Raji (cell line): ENCODE data around the gene AP4E1.

Source experiments
- POLR2A ChIP-seq: IDR thresholded peaks from 2 replicates; pipeline ENCODE4 v1.6.1; 2011; ENCODE audit warnings: low read depth, low read length, control low read depth; ENCODE audit not compliant: insufficient read depth

AP4E1 gene

DNA sequence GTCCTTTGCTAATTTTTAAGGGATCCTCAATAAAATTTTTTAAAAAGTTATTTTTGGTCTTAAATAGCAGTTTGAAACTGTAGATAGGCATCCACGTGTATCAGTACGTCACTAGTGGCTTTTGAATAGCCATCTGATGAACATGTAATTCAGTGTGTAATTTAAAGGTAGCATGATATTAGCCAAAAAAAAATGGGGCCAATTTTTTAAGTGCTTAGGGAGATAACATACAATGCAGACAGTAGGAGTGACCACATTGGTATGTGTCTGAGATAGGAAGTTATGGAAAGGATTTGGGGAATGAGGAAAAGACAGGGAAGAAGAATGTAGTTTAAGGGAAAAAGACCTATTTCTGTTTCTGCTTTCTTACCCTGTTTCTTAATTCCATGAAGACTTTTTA, 2.5 kb downstream of the AP4E1 start:
- TF ChIP-seq POLR2A: no peak

DNA sequence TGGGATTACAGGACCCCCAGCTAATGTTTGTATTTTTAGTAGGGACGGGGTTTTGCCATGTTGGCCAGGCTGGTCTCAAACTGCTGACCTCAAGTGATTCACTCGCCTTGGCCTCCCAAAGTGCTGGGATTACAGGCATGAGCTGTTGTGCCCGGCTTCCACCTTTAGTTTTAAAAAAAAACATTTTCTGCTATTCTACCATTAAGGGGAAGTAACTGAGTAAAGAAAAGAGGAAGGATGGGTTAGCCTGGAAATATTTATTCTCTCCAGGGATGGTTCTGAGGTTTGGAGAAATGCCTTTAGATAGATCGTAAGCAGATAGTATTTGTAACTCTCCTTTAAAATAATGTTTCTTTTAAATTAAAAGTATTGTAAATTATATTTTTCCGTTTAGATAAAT, 3.1 kb downstream of the AP4E1 start:
- no peak for TF ChIP-seq POLR2A

DNA sequence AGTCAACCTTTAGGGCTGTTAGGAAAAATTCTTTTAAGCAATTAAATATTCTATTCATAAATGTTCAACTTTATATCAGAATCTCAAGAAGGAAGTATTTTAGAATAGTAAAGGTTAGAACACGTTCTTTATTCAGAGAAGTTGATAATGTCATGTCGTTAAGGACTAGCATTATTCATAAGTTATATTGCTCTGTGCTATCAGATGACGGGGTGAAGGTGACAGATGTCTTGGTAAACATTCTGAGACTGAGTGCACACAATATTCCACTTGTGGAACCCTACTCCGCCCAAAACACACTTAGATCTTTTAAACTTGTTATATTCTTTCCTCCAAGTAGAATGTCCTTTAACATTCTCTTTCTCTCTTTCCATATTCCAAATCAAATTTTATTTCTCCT, 7.9 kb downstream of the AP4E1 start:
- TF ChIP-seq POLR2A: no peak

DNA sequence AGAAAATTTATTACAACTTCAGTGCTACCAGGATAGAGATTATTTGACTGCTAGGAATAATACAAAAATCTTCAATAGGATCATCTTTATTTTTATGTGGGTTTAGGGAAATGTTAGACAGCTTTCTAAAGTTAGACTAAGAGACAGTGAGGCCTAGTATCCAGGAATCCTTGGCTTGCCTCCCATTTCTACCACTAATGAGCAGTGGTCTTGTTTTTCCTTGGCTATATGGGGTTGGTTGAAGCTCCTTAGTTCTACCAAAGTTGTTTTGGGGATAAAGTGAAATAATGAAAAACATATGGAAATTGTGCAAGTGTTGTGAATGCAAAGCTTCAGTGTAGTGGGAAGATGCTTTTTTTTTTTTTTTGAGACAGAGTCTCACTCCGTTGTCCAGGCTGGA, 16.8 kb downstream of the AP4E1 start:
- no peak for TF ChIP-seq POLR2A

DNA sequence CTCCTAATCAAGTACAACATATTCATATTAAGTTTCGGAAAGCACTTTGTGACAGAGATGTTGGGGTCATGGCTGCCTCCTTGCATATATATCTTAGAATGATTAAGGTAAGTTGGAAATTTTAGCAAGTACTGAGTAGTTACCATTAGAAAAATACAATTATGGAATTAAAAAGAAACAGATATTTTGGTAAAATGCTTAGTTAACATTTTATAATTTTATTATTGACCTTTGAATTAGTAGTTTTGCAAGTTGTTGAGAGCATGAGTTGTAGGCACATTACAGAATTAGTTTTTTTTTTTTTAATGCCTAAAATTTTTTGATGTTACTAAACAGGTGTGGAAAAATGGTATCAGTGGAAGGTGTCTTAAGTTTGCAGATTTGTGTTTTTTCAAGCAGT, 20.6 kb downstream of the AP4E1 start:
- TF ChIP-seq POLR2A: no peak

DNA sequence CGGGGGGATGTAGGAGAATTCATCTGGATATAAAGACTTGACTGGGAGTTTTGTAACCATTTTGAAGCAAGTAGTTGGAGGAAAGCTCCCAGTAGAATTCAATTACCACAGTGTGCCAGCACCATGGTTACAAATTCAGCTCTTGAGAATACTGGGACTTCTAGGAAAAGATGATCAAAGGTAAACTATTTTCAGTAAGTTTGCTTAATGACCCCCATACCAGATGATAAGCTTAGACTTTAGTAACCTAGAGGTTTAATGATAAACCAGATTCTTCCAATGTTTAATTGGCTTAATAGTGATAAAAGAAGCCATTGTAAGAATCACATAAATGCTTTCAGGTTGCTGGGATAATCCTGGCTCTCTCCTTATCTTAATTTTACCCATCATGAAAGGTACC, 22.3 kb downstream of the AP4E1 start:
- no peak for TF ChIP-seq POLR2A

DNA sequence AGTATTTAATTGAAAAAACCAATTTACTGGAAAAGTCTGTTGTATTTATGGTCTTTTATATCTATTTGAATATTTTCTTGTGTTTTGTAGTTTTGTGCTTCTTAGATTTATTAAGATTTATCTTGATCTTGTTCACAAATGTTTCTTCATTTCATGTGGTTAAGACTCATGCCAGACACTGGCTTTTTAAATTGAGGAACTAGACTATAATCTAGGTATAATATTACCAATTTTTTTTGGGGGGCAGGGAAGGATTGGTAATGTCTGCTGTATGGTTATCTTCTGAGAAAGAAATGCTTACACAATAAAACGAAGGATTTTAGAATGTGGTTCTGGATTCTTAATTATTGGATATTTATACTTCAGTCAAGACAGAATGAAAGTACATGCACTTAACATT, 24.9 kb downstream of the AP4E1 start:
- no peak for TF ChIP-seq POLR2A

DNA sequence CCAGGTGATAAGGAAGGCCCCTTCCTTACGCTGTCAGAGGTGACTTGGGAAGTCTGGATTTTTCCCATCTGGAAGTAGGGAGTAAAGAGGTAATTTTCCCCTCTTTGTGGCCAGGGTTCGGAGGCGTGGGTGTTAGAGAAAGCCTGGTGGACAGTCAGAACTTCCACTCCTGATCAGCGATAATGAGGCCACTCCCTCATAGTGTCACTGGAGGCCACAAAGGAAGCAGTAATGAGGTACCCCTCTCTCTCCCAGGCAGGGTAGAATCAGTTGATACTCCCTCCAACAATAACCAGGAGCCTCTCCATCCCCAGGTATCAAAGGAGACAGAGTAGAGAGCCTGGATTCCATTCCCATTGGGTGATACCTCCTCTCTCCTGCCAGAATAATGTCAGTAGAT, 30.0 kb downstream of the AP4E1 start:
- TF ChIP-seq POLR2A: no peak

DNA sequence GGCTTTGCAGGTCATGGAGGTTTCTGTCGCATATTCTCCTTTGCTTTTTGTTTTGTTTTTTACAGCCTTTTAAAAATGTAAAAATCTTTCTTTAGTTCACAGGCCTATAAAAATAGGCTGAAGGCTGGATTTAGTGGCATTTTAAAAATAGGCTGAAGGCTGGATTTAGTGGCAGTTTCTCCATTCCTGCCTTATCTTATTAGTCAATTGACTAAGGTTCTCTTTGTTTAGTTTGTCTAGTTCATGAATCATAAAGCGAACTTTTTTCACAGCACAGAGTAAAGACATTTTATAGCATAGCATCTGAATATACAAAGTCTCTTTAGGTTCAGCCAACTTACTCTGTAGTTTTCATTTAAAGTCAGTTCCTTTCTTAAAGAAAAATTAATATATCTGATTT, 31.4 kb downstream of the AP4E1 start:
- no peak for TF ChIP-seq POLR2A

DNA sequence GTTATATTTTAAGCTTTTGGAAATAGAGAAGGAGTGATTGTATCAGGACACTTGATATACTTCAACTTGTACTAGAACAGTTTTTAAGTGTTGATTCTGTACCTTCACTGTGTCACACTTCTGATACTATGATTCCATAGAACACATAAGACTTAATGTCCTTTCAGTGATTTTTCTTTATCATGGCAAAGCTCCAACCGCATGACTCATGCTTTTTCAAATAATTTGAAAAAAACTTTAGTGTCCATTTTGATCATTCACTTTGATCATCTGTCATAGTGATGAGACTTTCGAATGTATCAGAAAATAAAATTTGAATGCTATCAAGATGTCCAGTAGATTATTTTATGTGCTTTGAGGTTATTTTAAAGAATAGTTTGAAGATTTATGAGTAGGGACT, 32.0 kb downstream of the AP4E1 start:
- TF ChIP-seq POLR2A: no peak

DNA sequence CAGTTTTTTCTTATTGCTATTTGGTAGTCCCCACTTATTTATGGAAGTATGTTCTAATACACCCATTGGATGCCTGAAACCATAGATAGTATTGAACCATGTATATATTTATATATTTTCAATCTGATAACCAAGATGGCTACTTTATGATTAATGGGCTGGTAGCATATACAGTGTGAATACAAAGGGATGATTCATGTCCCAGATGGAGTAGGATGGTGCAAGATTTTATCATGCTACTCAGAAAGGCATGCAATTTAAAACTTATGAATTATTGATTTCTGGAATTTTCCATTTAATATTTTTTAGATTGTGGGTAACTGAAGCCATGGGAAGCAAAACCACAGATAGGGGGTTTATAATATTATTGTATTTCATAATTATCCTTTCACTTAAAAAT, 35.2 kb downstream of the AP4E1 start:
- TF ChIP-seq POLR2A: no peak

DNA sequence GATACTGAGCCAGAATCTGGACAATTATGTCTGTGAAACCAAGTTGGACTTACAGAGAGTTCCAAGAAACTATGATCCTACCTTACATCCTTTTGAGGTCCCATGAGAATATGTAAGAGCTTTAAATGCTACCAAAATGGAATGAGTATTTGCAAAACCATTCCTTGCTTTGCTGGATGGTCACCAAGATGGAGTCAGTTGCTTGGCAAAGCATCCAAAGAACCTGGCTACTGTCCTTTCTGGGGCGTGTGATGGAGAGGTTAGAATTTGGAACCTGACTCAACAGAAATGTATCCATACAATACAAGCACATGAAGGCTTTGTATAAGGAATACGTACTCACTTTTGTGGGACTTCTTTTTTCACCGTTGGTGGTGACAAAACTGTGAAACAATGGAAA, 36.2 kb downstream of the AP4E1 start:
- no peak for TF ChIP-seq POLR2A

DNA sequence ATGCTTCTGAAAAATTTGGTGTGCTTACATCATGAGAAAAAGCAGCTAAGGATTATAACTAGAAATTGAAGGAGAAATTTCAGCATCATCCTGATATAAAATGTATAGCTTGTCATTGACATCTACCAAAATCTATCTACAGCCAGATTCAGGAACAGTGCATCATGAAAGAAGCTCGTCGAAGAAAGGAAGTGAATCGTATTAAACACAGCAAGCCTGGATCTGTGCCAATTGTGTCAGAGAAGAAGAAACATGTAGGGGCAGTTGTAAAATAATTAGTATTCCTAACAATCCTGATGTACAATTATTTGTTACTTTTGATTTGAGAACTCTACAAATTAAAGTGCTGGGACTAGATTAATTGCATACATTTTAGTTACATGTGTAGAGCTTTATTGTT, 37.2 kb downstream of the AP4E1 start:
- no peak for TF ChIP-seq POLR2A

DNA sequence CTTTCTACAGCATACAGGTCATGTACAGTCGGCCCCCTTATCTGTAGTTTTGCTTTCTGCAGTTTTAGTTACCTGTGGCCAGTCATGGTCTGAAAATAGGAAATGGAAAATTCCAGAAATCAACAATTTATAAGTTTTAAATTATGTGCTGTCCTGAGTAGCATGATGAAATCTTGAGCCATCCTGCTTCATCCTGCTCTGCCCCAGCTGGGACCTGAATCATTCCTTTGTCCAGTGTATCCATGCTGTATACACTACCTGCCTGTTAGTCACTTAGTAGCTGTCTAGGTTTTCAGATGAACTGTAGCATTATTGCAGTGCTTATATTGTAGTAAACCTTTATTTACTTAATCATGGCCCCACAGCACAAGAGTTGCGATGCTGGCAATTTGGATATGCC, 44.8 kb downstream of the AP4E1 start:
- no peak for TF ChIP-seq POLR2A

DNA sequence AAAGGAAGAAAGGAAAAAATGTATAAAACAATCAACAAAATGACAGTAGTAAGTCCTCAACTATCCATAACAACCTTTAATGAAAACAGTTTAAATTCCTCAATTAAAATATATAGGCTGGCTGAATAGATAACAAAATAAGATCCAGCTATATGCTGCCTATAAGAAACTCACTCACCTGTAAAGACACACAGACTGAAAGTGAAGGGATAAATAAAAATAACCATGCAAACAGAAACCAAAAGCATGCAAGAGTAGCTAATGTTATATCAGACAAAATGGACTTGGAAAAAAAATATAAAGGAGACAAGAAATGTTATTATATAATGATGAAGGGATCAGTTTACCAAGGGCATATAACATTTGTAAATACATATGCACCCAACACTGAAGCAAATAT, 51.2 kb downstream of the AP4E1 start:
- no peak for TF ChIP-seq POLR2A

DNA sequence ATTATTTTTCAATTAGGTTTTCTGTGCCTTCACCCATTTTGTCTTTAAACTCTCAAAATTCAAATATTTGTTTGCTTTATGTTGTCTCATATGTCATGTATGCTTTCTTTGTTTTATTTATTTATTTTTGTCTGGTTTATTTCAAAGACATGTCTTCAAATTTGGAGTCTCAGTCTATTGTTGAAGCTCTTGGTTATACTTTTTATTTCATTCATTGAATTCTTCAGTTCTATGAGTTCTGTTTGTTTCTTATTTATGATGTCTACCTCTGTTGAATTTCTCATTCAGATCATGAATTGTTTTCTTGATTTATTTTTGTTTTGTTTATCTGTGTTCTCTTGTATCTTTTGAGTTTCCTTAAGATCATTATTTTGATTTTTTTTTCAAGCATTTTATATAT, 55.6 kb downstream of the AP4E1 start:
- no peak for TF ChIP-seq POLR2A

DNA sequence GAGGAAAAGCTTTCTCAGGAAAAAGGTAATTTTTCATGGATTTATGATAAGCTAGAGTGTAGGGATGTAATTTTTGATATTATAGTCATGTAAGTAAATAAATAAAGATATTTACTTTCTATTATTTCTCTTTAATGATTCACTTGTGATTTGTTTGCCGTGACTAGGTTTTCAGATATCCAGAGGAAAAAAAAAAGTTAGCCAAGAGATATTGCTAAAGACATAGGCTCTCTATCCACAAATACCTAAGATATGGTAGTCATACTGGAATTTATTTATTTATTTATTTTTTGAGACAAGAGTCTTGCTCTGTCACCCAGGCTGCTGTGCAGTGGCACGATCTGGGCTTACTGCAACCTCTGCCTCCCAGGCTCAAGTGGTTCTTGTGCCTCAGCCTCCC, 59.9 kb downstream of the AP4E1 start:
- no peak for TF ChIP-seq POLR2A

DNA sequence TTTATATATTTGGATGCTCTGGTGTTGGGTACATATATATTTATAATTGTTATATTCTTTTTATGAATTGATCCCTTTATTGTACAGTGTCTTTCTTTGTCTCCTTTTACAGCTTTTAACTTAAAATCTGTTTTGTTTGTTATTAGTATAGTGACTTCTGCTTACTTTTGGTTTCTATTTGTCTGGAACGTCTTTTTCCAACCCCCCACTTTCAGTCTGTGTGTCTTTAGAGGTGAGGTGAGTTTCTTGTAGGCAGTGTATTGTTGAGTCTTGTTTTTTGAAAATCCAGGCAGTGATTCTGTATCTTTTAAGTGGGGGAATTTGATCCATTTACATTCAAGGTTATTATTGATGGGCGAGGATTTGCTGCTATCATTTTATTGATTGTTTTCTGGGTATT, 62.0 kb downstream of the AP4E1 start:
- TF ChIP-seq POLR2A: no peak
